Fibroblast of the aortic adventitia (primary cell): ENCODE measurements around the gene ATOH8. TPM values are rescaled to one million over a fixed set of nuclear protein-coding genes. Genes with fewer than 3 reads are reported as not detected.

Experiments used
- DNase-seq: peaks from one replicate; pipeline ENCODE4 v3.0.0-alpha.2; 2010; ENCODE audit warnings: low read depth
- H3K4me3 ChIP-seq: 2 replicates; pipeline ENCODE4 v1.5.1; 2011; ENCODE audit warnings: low read depth, mild to moderate bottlenecking, control low read depth, low read length, moderate library complexity
- total RNA-seq: library from RNA; depleted of rRNA; stranded (reverse); fragments of >200 nt; gene quantifications from 2 replicates; pipeline ENCODE4 v1.2.3, GENCODE V29; 2012; ENCODE audit warnings: low replicate concordance
- TF ChIP-seq, protein P1 (sequence below): IDR thresholded peaks from 2 replicates; pipeline ENCODE4 v1.5.1; 2011; ENCODE audit warnings: mild to moderate bottlenecking, low read length, control low read depth, inconsistent platforms; ENCODE audit not compliant: insufficient read depth

ATOH8 gene
- total RNA-seq, 1 donor: 17.0 TPM

DNA sequence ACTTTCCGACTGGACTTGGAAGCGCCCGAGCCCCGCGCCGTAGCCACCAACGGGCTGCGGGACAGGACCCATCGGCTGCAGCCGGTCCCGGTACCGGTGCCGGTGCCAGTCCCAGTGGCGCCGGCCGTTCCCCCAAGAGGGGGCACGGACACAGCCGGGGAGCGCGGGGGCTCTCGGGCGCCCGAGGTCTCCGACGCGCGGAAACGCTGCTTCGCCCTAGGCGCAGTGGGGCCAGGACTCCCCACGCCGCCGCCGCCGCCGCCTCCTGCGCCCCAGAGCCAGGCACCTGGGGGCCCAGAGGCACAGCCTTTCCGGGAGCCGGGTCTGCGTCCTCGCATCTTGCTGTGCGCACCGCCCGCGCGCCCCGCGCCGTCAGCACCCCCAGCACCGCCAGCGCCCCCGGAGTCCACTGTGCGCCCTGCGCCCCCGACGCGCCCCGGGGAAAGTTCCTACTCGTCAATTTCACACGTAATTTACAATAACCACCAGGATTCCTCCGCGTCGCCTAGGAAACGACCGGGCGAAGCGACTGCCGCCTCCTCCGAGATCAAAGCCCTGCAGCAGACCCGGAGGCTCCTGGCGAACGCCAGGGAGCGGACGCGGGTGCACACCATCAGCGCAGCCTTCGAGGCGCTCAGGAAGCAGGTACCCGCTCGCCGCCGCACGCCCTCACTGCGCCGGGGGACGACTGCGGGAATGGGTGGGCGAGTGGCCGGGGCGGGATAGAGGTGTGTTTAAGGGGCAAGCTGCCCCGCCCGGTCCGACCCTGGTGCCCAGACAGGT, 713 bp downstream of the ATOH8 start:
- DNase-seq: peak; percentile 56
- TF ChIP-seq, protein P1, sequence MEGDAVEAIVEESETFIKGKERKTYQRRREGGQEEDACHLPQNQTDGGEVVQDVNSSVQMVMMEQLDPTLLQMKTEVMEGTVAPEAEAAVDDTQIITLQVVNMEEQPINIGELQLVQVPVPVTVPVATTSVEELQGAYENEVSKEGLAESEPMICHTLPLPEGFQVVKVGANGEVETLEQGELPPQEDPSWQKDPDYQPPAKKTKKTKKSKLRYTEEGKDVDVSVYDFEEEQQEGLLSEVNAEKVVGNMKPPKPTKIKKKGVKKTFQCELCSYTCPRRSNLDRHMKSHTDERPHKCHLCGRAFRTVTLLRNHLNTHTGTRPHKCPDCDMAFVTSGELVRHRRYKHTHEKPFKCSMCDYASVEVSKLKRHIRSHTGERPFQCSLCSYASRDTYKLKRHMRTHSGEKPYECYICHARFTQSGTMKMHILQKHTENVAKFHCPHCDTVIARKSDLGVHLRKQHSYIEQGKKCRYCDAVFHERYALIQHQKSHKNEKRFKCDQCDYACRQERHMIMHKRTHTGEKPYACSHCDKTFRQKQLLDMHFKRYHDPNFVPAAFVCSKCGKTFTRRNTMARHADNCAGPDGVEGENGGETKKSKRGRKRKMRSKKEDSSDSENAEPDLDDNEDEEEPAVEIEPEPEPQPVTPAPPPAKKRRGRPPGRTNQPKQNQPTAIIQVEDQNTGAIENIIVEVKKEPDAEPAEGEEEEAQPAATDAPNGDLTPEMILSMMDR: no peak

DNA sequence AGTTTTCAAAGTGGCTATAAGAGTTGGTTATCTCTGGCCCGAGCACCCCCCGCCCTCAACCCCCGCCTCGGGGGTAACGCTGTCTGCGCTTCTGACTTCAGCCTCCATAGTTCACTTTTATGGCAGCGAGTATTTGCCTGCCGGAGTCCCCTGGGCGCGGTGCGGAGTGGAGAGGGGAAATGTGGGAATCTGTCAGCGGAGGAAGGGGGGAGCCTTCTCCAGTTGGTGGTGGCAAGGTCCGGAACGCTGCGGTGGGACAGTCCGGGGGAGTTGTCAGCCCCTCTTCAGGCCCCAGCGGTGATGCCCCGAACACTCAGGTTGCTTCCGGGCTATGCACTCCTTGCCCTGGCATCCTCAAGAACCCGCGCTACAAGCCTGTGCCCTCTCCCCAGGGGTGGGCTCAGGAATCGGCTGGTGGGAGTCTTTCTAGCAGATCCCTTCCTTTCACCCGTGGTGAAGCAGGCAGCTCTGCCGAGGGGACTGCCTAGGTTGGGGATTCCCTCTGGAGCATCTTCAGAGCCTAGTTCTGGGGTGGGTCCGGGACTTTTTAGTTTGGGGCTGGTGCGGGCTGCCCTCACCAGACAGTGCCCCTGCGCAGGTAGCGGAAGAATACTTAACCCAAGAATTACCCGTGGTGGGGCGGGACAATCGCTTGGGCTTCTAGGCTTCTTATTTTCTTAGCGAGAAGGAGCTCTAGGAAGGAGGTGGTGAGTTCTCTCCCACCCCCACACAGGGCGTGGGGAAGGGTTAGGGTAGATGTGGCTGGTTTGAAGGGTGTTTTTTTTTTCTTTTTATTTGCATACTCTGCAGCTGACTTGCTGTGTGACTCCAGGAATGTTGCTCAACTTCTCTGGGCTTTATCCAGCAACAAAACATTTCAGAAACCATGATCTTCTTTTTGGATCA, 1.6 kb downstream of the ATOH8 start:
- peak overlapping the region; percentile 95 for H3K4me3 ChIP-seq
- peak; percentile 80 for DNase-seq
- TF ChIP-seq, protein P1: no peak

More for the DNA sequence above, 713 bp downstream of the ATOH8 start:
- H3K4me3 ChIP-seq: peak overlapping the region; percentile 95

DNA sequence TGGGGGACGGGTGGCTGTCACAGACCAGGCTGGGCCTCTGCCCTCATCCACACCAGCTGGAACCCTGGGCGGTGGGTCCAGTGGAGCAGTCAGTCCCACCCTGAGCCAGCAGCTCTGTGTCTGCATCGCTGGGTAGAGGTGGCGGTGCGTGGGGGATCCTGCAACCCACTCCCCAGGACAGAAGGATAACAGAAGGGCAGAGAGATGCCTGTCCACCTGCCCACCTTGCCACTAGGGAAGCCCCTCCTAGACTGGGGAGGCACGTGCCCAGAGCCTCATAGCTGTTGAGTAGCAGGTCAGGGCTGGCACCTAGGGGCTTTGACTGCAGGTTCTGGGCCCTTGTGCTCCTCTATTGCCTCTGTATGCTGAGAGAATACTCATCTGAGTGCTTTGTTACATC, 2.4 kb downstream of the ATOH8 start:
- TF ChIP-seq, protein P1: no peak
- H3K4me3 ChIP-seq: peak overlapping the region; percentile 95
- DNase-seq: no peak

DNA sequence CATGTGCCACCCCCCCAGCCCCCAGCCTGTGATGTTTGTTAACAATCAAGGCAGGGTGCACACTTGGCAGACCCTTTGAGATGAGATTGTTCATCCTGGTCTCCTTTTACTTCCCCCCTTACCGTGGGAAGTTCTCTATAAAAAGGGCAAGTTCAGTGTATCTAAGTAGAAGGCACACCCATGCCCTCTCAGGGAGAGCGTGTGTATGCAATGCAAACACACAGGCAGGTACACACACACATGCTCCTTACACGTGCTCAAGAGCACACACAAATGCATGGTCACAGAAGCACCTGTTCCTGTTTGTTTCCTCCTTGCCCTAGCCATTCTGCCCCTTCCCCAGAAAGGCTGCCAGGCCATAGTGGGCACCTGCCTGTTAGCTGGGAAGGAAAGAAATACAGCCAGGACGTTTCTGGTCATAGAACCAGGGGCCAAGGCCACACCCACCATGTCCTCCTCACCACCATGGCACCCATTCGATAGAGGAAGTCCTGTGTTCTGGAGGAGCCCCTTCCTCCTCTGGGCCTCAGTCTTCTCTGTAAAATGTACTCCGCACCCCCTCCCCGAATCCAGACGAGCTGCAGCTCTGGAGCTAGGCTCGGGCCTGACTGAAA, 3.1 kb downstream of the ATOH8 start:
- peak overlapping the region; percentile 95 for H3K4me3 ChIP-seq
- TF ChIP-seq, protein P1: no peak
- no peak for DNase-seq

DNA sequence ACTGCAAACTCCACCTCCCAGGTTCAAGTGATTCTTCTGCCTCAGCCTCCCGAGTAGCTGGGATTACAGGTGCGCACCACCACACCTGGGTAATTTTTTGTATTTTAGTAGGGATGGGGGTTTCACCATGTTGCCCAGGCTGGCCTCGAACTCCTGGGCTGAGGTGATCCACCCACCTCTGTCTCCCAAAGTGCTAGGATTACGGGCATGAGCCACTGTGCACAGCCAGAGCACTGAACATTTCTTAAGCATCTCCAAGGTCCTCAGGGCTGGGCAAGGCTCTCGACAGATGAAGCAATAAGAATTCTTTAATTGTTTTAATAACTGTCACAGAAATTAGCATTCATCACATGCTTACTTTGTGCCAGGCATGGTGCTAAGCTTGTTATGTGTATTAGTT, 4.1 kb downstream of the ATOH8 start:
- TF ChIP-seq, protein P1: no peak
- H3K4me3 ChIP-seq: no peak overlapping the region
- no peak for DNase-seq

DNA sequence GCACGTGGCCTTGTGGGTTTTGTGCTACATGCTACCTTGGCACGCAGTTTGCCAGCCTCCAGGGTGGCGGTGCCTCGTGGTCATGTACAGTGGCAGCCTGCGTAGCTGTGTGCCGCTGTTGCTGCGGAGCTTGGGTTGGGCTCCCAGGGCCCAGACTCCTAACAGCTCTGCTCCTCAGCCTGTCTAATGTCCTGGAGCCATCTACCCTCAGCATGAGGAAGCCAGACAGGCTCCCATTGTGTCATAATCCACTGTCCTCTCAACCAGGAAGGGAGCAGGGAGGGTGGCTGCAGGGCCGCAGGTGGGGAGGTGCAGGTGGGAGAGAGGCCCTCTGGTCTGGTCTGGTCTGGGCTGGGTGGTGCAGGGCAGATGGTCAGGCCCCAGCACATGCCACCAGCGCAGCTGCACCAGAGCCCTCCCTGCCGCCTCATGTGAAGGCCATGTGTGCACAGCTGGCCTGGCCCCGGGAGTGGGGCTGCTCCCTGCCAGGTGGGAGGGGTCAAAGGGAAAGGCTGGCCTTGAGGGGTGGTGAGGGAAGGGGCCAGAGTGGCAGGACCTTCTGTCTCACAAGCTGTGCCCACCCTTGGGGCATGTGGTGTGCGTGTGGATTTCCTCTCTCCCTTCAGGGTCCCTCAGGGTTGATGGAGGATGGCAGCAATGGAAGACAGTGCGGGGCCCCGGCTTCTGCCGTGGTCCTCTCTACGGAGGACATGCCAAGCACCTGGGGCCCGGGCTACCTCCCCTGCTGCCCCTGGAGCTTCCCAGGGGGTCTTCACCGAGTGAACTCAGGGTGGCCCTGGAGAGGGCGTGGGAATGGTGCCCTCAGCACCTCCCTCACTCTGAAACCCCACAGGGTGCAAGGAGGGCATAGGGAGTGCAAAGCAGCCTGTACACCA, 4.8 kb downstream of the ATOH8 start:
- TF ChIP-seq, protein P1: no peak
- DNase-seq: no peak
- H3K4me3 ChIP-seq: no peak overlapping the region
